Body of pancreas (tissue), 4 donors: Measurements from ENCODE around the gene KIFAP3.

Experiments used
- CTCF ChIP-seq, 7 experiments: fragments of 450-650 bp in 4 of 7; fragments of 200-600 bp in 3 of 7; sonication (generic) in 3 of 7; IDR thresholded peaks; one replicate each; pipeline ENCODE4 v1.5.1; 2016 to 2019; ENCODE audit warnings: antibody characterized with exemption in 7 of 7
- POLR2A ChIP-seq, 3 donors: fragments of 450-650 bp; IDR thresholded peaks; one replicate each; pipeline ENCODE4 v1.6.1; 2016; ENCODE audit warnings: antibody characterized with exemption in 3 of 3, mild to moderate bottlenecking in 2 of 3

- TF ChIP-seq CTCF (IDR thresholded peaks at IDR 0.05) = peak; percentile 12 to 79 (median 67)
- TF ChIP-seq POLR2A (IDR thresholded peaks at IDR 0.05) = no peak
These were observed 145.9 kb downstream of the KIFAP3 start for GRCh38 chr1:169928438-169929209.
